Astrocyte (in vitro differentiated cells and primary cell): ENCODE results near the gene PTGIS. TPM values are rescaled to one million over a fixed set of nuclear protein-coding genes. Genes with fewer than 3 reads are reported as not detected.

Experiments
- DNase-seq: peaks from one replicate; pipeline ENCODE4 v3.0.0-alpha.2; 2010; ENCODE audit warnings: low read depth
- FAIRE-seq: peaks from 2 replicates; lab custom pipeline; 2011; peaks lifted over from hg19 to GRCh38; lab: Jason Lieb, UNC
- H2AFZ ChIP-seq: 2 replicates; pipeline ENCODE4 v1.6.0; 2012; ENCODE audit warnings: low read depth, low read length, inconsistent platforms
- H3K27ac ChIP-seq: 2 replicates; pipeline ENCODE4 v1.5.1; 2011; ENCODE audit warnings: low read depth, low read length, inconsistent platforms
- H3K27me3 ChIP-seq: 2 replicates; pipeline ENCODE4 v1.6.0; 2011; ENCODE audit warnings: low read length, inconsistent platforms; ENCODE audit not compliant: insufficient read depth
- H3K36me3 ChIP-seq: 2 replicates; pipeline ENCODE4 v1.5.1; 2011; ENCODE audit warnings: low read length, inconsistent platforms; ENCODE audit not compliant: insufficient read depth
- H3K4me1 ChIP-seq: 2 replicates; pipeline ENCODE4 v1.5.1; 2011; ENCODE audit warnings: low read length, inconsistent platforms; ENCODE audit not compliant: insufficient read depth
- H3K4me2 ChIP-seq: 2 replicates; pipeline ENCODE4 v1.6.0; 2012; ENCODE audit warnings: low read length, inconsistent platforms
- H3K4me3 ChIP-seq: 2 replicates; pipeline ENCODE4 v1.5.1; 2011; ENCODE audit warnings: low read depth, mild to moderate bottlenecking, low read length, inconsistent platforms; ENCODE audit not compliant: insufficient read depth
- H3K79me2 ChIP-seq: 2 replicates; pipeline ENCODE4 v1.6.0; 2012; ENCODE audit warnings: mild to moderate bottlenecking, low read length, inconsistent platforms; ENCODE audit not compliant: insufficient read depth
- H3K9ac ChIP-seq: 2 replicates; pipeline ENCODE4 v1.6.0; 2012; ENCODE audit warnings: mild to moderate bottlenecking, low read length, inconsistent platforms
- H3K9me3 ChIP-seq: 2 replicates; pipeline ENCODE4 v1.5.1; 2012; ENCODE audit warnings: low read depth, mild to moderate bottlenecking, low read length, inconsistent platforms; ENCODE audit not compliant: insufficient read depth
- H4K20me1 ChIP-seq: 2 replicates; pipeline ENCODE4 v1.6.0; 2012; ENCODE audit warnings: low read length, inconsistent platforms; ENCODE audit not compliant: insufficient read depth
- H3K27ac Mint-ChIP-seq: one replicate; pipeline ENCODE4 v1.8.0; 2021; ENCODE audit warnings: mild to moderate bottlenecking, mixed read lengths; ENCODE audit not compliant: unreplicated experiment
- H3K27me3 Mint-ChIP-seq: one replicate; pipeline ENCODE4 v1.8.0; 2021; ENCODE audit warnings: low read depth, mixed read lengths; ENCODE audit not compliant: unreplicated experiment
- H3K36me3 Mint-ChIP-seq: one replicate; pipeline ENCODE4 v1.8.0; 2021; ENCODE audit warnings: low read depth, mixed read lengths; ENCODE audit not compliant: unreplicated experiment
- H3K4me1 Mint-ChIP-seq: one replicate; pipeline ENCODE4 v1.8.0; 2021; ENCODE audit warnings: low read depth, mixed read lengths; ENCODE audit not compliant: unreplicated experiment
- H3K4me3 Mint-ChIP-seq: one replicate; pipeline ENCODE4 v1.8.0; 2021; ENCODE audit warnings: mild to moderate bottlenecking, moderate library complexity, mixed read lengths; ENCODE audit not compliant: unreplicated experiment
- H3K9me3 Mint-ChIP-seq: one replicate; pipeline ENCODE4 v1.8.0; 2021; ENCODE audit warnings: mild to moderate bottlenecking, mixed read lengths; ENCODE audit not compliant: unreplicated experiment
- EZH2 ChIP-seq: IDR thresholded peaks from 2 replicates; pipeline ENCODE4 v1.6.1; 2012; ENCODE audit warnings: mild to moderate bottlenecking, low read length, inconsistent platforms; ENCODE audit not compliant: insufficient read depth
- total RNA-seq: library from RNA; stranded (reverse); gene quantifications from 2 replicates; pipeline ENCODE4 v1.2.1, GENCODE V29; 2021
- TF ChIP-seq, protein P1 (sequence below): IDR thresholded peaks from 2 replicates; pipeline ENCODE4 v1.5.1; 2011; ENCODE audit warnings: low read depth, mild to moderate bottlenecking, inconsistent platforms, low read length, moderate library complexity; ENCODE audit not compliant: insufficient read depth

Gene PTGIS
- total RNA-seq, 1 donor from 2014 or later, result 1.9 TPM

DNA sequence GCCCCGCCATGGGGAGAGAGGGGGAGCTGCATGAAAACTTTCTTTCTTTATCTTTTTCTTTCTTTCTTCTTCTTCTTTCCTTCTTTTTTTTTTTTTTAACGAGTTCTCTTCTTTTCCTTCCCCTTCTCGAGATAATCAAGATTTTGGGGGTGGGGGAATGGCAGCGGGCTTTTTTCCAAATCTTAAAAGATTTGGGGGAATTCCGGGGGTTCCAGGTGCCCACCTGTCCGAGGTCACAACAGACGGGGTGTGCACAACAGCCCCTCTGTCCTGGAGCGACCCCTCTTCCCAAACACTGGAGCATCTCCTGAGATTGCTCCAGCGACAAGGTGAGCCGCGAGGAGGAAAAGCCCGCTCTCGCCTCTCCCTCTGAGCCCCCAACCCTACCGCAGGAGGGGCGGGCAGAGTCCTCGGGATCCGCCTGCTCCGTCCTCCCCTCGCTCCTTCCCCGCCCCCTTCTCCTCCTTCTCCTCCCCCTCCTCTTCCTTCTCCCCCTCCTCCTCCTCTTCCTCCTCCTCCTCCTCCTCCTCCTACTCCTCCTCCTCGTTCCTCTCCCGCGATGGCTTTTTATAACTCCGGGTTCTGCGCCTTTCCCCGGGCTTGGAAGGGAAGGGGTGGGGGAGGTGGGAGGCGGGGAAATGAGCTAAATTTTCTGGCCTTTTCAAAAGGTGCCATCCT is 84.8 kb downstream of the PTGIS start:
- Histone ChIP-seq H3K4me1 (peaks cover 3% of the 10 kb centered on the region), H3K4me2 (peak overlapping the region; percentile 98), H2AFZ (no peak overlapping the region), H3K36me3 (no peaks in the 10 kb centered on the region), H3K27ac (no peak overlapping the region), H3K79me2 (no peaks in the 10 kb centered on the region), H3K27me3 (peaks cover 37% of the 10 kb centered on the region), H4K20me1 (no peaks in the 10 kb centered on the region), H3K9me3 (no peaks in the 10 kb centered on the region), H3K9ac (no peak overlapping the region), H3K4me3 (no peak overlapping the region)
- TF ChIP-seq EZH2, result peak; percentile 70
- TF ChIP-seq, protein P1, sequence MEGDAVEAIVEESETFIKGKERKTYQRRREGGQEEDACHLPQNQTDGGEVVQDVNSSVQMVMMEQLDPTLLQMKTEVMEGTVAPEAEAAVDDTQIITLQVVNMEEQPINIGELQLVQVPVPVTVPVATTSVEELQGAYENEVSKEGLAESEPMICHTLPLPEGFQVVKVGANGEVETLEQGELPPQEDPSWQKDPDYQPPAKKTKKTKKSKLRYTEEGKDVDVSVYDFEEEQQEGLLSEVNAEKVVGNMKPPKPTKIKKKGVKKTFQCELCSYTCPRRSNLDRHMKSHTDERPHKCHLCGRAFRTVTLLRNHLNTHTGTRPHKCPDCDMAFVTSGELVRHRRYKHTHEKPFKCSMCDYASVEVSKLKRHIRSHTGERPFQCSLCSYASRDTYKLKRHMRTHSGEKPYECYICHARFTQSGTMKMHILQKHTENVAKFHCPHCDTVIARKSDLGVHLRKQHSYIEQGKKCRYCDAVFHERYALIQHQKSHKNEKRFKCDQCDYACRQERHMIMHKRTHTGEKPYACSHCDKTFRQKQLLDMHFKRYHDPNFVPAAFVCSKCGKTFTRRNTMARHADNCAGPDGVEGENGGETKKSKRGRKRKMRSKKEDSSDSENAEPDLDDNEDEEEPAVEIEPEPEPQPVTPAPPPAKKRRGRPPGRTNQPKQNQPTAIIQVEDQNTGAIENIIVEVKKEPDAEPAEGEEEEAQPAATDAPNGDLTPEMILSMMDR, result no peak
- peaks cover 63% of the 10 kb centered on the region for H3K27me3 Mint-ChIP-seq
- H3K27ac Mint-ChIP-seq, result no peak overlapping the region
- H3K4me3 Mint-ChIP-seq, result peak overlapping the region; percentile 66
- FAIRE-seq (no peak), DNase-seq (no peak)
- H3K9me3 Mint-ChIP-seq, result no peaks in the 10 kb centered on the region
- peaks cover 2% of the 10 kb centered on the region for H3K4me1 Mint-ChIP-seq
- no peaks in the 10 kb centered on the region for H3K36me3 Mint-ChIP-seq

DNA sequence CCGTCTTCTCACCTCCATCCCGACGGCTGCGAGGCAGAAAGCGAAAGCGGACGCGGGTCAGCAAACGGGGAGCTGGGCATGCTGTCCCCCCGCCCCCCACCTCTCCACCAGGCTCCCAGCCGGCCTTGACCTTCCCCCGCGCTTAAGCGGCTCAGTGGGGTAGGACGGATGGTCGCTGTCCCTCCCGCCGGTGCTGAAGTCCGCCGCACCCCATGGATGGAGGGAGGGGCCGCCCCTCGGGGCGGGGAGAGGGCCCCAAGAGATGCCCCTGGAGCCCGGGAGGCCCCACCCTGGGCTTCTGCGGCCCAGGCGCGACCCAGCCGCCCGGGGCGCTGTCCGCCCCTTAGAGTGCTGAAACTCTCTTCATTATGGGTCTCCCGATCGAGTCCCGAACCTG is 85.3 kb downstream of the PTGIS start, which contains the start of gene KCNB1:
TSS of gene KCNB1 (minus strand) at position 48 of the 397 bp plus-strand sequence. CDS start 188 bp downstream, outside the sequence.
- peaks cover 2% of the 10 kb centered on the region for H3K4me1 Mint-ChIP-seq
- FAIRE-seq, result no peak
- peaks cover 39% of the 10 kb centered on the region for H3K27me3 ChIP-seq
- peaks cover 61% of the 10 kb centered on the region for H3K27me3 Mint-ChIP-seq
- no peak within 1 kb of the TSS for H3K27ac Mint-ChIP-seq
- no peaks in the 10 kb centered on the region for H3K36me3 Mint-ChIP-seq
- H3K9ac ChIP-seq, result no peak within 1 kb of the TSS
- peak; percentile 12 for DNase-seq
- H3K9me3 ChIP-seq, result no peaks in the 10 kb centered on the region
- H2AFZ ChIP-seq, result no peak within 1 kb of the TSS
- H3K79me2 ChIP-seq, result no peaks in the 10 kb centered on the region
- H3K4me3 Mint-ChIP-seq, result peak within 1 kb of the TSS; percentile 66
- H3K4me1 ChIP-seq, result peaks cover 3% of the 10 kb centered on the region
- H3K36me3 ChIP-seq, result no peaks in the 10 kb centered on the region
- no peak for TF ChIP-seq EZH2
- TF ChIP-seq, protein P1, result no peak
- no peaks in the 10 kb centered on the region for H4K20me1 ChIP-seq
- H3K4me2 ChIP-seq, result peak within 1 kb of the TSS; percentile 98
- H3K27ac ChIP-seq, result no peak within 1 kb of the TSS
- no peak within 1 kb of the TSS for H3K4me3 ChIP-seq
- H3K9me3 Mint-ChIP-seq, result no peaks in the 10 kb centered on the region

DNA sequence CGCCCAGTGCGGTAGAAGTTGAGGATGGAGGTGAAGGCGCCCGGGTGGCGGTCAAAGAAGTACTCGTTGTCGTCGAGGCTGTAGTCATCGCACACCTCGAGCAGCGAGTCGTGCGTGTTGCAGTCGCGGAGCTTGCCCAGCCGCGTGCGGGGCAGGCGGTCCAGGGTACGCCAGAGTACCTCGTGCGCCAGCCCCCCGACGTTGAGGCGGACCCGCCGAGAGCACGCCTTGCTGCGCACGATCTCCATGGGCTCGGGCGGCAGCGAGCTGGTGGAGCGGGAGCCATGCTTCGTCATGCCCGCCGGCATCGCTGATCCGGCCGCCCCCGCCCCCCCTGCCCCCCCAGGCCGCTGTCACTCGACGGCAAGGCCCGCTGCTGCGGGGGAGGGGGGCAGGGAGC is 85.8 kb downstream of the PTGIS start:
- Histone ChIP-seq H3K4me3 (no peak overlapping the region), H4K20me1 (no peaks in the 10 kb centered on the region), H3K9me3 (no peaks in the 10 kb centered on the region), H3K36me3 (no peaks in the 10 kb centered on the region), H3K27ac (no peak overlapping the region), H2AFZ (no peak overlapping the region), H3K4me1 (peaks cover 3% of the 10 kb centered on the region), H3K9ac (no peak overlapping the region), H3K79me2 (no peaks in the 10 kb centered on the region), H3K4me2 (peak overlapping the region; percentile 3), H3K27me3 (peaks cover 34% of the 10 kb centered on the region)
- FAIRE-seq (no peak), DNase-seq (no peak)
- H3K4me3 Mint-ChIP-seq, result no peak overlapping the region
- H3K27me3 Mint-ChIP-seq, result peaks cover 58% of the 10 kb centered on the region
- H3K9me3 Mint-ChIP-seq, result no peaks in the 10 kb centered on the region
- no peak overlapping the region for H3K27ac Mint-ChIP-seq
- no peaks in the 10 kb centered on the region for H3K36me3 Mint-ChIP-seq
- peaks cover 2% of the 10 kb centered on the region for H3K4me1 Mint-ChIP-seq
- TF ChIP-seq, protein P1, result no peak
- no peak for TF ChIP-seq EZH2
